Adipose tissue (tissue), 3 donors: ENCODE results near the gene POLD1. TPM values are rescaled to one million over a fixed set of nuclear protein-coding genes. Genes with fewer than 3 reads are reported as not detected.

Experiments
- H3K27ac ChIP-seq: one replicate; pipeline ENCODE4 v1.5.1; 2013; ENCODE audit warnings: low read depth, low read length
- WGBS, 3 donors: extraction: QIAGEN DNeasy Blood & Tissue Kit; methylation state at CpG; one replicate each; pipeline ENCODE4 v1.1.7; 2013; 5-methylcytosine and 5-hydroxymethylcytosine counted together
- polyA plus RNA-seq, 3 donors: library from polyadenylated mRNA; stranded (reverse); fragments of 200-250 nt; gene quantifications; one replicate each; pipeline ENCODE4 v1.2.3, GENCODE V29; 2013
- donor health status: healthy with polysubstance abuse.
- donor health status: Bipolar disorder and iron deficiency.
- donor health status: healthy.

POLD1 gene
- polyA plus RNA-seq, 3 donors, result 12.1 to 23.8 (median 13.5) TPM

DNA sequence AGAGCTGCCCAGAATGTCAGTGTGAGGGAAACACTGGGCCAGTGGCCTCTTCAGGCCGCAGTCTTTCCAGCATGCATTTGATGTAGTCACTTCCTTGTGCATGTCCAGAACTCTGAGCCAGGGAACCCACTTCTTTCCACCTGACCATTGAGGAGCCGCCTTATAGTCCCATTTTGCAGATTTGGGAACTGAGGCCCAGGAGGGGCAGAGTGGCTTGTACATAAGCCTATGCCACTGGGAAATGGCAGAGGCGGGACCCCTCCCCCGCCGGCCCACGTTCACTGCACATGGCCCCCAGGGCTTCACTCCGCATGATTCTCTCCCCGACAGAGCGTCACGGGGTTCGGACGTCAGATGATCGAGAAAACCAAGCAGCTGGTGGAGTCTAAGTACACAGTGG lies 28.9 kb downstream of the POLD1 start:
- no peak overlapping the region for H3K27ac ChIP-seq
- 91 to 94% (median 94%) methylated on average over 13 of the region's 13 CpGs for WGBS, 3 donors

DNA sequence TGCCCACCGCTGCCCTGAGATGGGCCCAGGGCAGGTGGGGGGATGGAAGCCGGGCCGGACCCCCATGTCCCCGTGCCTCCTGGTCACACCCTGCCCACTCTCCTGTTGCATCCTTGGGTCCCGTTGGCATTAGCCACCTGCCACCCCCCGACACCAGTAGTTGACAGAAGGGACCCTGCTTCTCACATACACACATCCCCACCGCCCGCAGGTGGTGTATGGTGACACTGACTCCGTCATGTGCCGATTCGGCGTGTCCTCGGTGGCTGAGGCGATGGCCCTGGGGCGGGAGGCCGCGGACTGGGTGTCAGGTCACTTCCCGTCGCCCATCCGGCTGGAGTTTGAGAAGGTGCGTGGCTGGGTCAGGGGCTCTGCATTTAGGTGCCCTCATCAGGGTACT lies 29.4 kb downstream of the POLD1 start:
- H3K27ac ChIP-seq, result no peak overlapping the region
- WGBS, 3 donors, result 95% methylated on average over 21 of the region's 21 CpGs

DNA sequence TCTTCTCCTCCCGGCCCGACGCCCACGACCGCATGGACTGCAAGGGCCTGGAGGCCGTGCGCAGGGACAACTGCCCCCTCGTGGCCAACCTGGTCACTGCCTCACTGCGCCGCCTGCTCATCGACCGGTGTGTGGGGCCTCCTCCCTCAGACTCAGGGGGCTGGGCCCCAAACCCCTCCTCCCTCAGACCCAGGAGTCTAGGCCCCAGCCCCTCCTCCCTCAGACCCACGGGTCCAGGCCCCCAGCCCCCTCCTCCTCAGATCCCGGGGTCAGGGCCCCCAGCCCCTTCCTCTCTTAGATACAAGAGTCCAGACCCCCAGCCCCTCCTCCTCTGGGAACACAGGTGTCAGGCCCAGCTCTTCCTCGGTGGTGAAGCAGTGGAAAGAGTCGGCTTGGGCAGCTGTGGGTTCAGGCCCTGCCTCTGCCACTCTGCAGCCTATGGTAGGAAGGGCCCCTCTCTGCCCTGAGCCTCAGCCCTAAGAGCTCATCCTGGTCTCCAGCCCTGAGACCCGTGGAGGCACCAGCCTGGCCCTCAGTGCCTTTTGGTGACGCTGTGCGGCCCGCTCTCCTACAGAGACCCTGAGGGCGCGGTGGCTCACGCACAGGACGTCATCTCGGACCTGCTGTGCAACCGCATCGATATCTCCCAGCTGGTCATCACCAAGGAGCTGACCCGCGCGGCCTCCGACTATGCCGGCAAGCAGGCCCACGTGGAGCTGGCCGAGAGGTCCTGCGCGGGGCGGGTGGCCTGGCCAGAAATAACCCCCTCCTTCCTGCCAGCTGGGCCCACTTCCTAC lies 30.9 kb downstream of the POLD1 start:
- no peak overlapping the region for H3K27ac ChIP-seq
- 42 to 46% (median 43%) methylated on average over 37 of the region's 37 CpGs for WGBS, 3 donors

DNA sequence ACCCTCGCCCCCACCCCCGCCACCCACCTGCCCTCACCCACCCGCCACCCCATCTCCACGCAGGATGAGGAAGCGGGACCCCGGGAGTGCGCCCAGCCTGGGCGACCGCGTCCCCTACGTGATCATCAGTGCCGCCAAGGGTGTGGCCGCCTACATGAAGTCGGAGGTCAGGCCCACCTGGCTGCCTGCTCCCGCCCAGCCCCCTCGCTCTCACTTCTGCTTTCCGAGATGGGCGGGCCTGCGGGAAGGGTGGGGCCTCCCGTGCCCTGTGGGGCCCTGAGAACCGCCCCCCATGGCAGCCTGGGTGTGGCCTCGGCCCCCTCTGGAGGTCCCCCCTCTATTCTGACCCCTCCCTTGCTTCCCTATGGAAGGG lies 31.5 kb downstream of the POLD1 start:
- 54 to 87% (median 64%) methylated on average over 20 to 22 of the region's 22 CpGs for WGBS, 3 donors
- no peak overlapping the region for H3K27ac ChIP-seq

DNA sequence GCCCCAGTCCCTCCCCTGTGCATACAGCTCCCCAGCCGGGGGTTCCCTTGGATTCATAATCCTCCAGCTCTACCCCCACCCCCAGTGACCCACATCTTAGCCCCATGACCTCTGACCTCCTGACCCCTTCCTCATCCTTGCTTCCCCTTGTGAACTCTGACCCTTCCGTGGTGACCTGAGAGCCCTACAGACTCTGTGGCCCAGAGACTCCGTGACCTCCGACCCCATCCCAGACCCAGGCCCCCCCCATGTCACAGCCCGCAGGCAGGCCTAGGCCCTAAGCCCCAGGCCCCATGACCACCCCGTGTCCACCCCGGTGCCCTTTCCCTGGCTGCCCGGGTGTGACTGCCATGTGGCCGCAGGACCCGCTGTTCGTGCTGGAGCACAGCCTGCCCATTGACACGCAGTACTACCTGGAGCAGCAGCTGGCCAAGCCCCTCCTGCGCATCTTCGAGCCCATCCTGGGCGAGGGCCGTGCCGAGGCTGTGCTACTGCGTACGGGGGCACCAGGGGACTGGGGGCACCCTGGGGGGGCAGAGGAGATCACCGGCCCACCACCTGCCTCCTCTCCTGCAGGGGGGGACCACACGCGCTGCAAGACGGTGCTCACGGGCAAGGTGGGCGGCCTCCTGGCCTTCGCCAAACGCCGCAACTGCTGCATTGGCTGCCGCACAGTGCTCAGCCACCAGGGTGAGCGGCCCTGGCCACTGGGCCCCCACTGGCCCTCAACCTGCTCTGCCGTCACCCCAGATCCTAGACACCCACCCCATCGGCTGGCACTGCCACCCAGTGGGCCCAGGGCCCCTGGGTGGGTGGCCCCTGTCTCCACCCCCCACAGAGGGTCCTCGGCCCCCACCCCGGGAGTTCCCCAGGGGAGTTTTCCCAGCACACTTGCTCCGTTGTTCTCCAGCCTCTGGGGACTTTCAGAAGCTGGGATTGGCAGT lies 32.2 kb downstream of the POLD1 start:
- H3K27ac ChIP-seq, result no peak overlapping the region
- WGBS, 3 donors, result 84 to 89% (median 84%) methylated on average over 31 to 35 of the region's 35 CpGs

DNA sequence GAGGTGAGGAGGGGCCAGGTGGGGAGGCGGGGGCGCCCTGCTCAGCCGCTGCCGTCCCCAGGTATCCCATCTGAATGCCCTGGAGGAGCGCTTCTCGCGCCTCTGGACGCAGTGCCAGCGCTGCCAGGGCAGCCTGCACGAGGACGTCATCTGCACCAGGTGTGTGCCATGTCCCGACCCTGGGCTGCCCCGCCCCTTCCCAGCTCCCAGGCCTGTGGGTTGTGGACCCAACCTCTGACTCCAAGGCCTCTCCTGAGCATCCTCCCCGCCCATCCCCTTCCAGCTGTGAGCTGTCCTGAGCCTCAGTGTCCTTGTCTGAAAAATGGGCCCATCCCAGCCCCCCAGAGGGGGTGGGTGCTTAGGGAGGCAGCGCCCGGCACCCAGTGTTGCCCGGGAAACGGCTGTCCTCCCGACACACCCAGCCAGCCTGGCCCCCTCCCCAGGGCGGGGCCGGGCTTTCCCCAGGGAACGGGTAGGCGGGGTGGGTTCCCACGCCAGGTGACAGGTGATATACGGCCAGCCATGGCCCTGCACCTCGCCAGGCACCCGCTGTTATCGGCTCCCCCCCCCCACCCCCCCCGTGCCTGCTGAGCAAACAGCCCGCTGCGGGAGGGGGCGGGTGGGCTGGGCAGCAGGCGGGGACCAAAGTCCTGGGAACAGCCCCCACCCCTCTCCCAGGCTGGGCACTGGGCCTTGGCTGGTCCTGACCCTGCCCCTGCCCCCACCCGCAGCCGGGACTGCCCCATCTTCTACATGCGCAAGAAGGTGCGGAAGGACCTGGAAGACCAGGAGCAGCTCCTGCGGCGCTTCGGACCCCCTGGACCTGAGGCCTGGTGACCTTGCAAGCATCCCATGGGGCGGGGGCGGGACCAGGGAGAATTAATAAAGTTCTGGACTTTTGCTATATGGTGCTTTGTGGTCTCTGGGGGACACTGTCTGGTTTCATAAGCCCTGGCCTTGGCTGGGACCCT lies 33.2 kb downstream of the POLD1 start:
- H3K27ac ChIP-seq, result no peak overlapping the region
- WGBS, 3 donors, result 34 to 77% (median 72%) methylated on average over 30 to 38 of the region's 42 CpGs

DNA sequence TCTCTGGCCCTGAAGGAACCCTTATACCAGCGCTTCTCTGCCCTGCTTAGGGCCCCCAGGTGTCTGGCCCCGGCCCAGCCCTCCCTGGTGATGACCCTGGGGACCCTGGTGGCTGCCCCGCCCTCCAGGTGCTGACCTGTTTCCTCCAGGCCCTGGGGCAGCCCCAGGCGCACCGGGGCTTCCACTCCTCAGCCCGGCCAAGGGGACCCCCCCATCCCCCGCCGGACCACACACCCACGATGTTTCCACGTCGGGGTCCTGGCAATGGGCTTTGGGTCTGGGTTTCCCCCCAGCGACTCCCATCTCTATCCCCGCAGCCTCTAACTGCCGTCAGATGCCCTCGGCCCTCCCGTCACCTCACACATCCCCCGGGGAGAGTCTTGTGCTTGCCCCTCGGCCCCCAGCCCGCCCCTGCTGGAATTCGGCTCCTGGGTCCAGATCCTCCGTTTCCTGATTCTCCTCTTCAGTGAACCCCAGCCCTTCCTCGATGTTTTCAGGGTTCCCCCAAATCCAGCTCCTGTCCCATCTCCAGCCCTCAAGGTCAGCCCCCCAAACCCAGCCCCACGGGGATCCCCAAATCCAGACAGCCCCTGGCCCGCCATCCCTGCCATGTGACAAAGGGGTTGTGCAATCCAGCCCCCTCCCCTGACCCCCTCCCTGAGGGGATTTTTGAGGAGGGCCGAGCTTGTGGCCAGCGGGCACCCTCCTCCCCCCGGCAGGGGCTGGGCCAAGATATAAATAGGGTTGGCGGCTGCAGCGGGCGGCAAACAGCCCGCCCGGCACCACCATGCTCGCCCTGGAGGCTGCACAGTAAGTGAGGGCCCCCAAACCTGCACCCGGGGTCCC lies 34.3 kb downstream of the POLD1 start, which contains the start of gene SPIB:
SPIB (plus strand) TSS at position 763 of the 846 bp plus-strand sequence; CDS start at position 788, 25 bp downstream.
- H3K27ac ChIP-seq, result no peak within 1 kb of the TSS
- WGBS, 3 donors, result 16 to 31% (median 27%) methylated on average over 28 to 34 of the region's 34 CpGs

DNA sequence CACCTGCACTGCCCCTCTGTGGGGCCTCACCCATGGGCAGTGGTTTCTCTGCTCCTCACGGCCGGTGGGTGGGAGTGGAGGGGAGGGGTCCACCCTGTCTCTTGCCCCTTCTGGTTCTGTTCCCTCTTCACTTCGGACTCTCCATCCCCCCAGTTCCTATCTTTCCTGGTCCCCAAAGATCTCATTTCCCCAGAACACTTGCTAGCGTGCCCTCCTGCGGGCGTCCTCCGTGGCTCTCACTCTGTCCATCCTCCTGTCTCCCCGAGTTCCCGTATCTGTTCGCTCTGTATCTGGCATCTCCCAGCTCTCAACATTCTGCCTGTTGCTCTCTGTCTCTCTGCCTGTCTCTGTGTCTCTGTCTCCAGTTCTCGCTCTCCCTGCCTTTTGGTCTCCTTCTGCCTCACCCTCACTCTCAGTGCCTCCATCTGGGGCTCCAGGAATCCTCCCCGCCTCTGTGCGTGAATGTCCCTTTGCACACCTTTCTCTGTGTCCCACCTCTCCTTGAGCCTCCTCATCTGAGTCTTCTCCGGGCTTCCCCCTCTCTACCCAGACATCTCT lies 35.0 kb downstream of the POLD1 start:
- 7 to 12% (median 12%) methylated on average over 14 of the region's 14 CpGs for WGBS, 3 donors
- H3K27ac ChIP-seq, result no peak overlapping the region

DNA sequence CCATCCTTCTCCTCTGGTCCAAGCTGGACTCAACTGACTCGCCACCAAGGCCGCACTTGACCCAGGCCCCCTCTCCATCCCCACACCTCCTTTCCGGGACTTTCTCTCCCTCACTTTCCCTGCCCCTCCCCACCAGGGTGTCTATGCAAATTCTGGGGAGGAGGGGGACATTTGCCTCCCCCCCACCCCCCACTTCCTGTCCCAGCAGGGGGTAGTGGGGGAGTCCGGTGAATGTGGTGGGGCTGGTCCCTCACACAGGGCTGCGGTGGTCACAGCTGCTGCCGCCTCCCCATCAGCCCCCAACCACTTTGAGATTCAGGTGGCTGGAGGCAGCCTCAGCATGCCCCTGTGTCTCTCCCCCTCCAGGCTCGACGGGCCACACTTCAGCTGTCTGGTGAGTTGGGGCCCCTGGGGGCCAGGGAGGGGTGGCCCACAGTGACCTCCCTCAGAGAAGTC lies 35.5 kb downstream of the POLD1 start:
- WGBS, 3 donors, result 22 to 23% (median 22%) methylated on average over 8 of the region's 8 CpGs
- no peak overlapping the region for H3K27ac ChIP-seq

DNA sequence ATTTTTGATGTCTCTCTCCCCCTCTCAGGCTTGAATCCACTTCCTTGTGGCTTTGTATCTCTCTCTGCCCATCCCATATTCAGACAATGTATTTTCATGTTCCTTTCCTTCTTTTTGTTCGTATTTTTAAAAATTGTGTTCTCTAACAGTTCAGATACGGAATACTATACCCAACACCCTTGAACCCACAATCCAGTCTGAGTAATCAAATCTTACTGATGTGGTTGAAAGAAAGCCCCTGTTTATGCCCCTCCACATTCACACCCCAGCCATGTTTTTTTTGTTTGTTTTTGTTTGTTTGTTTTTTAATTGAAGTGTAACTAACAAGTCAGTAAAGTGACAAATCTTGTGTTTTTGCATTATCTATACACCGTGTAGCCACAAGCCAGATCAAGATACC lies 36.0 kb downstream of the POLD1 start:
- H3K27ac ChIP-seq, result no peak overlapping the region
- WGBS, 3 donors, result 40 to 47% (median 41%) methylated on average over 3 of the region's 3 CpGs

DNA sequence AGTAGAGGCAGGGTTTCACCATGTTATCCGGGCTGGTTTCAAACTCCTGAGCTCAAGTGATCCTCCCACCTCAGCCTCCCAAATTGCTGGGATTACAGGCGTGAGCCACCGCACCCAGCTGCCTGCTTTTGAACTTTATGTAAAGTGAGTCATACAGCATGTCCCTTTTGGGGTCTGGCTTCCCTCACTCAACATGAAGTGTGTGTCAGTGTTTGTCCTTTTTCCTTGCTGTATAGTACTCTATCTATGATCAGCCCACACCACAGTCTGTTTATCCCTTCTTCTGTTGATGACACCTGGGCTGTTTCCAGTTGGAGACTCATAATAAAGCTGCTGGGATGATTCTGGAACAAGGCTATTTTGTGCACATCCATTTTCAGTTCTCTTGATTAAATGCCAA lies 36.7 kb downstream of the POLD1 start:
- no peak overlapping the region for H3K27ac ChIP-seq
- 62 to 82% (median 62%) methylated on average over 3 of the region's 3 CpGs for WGBS, 3 donors

DNA sequence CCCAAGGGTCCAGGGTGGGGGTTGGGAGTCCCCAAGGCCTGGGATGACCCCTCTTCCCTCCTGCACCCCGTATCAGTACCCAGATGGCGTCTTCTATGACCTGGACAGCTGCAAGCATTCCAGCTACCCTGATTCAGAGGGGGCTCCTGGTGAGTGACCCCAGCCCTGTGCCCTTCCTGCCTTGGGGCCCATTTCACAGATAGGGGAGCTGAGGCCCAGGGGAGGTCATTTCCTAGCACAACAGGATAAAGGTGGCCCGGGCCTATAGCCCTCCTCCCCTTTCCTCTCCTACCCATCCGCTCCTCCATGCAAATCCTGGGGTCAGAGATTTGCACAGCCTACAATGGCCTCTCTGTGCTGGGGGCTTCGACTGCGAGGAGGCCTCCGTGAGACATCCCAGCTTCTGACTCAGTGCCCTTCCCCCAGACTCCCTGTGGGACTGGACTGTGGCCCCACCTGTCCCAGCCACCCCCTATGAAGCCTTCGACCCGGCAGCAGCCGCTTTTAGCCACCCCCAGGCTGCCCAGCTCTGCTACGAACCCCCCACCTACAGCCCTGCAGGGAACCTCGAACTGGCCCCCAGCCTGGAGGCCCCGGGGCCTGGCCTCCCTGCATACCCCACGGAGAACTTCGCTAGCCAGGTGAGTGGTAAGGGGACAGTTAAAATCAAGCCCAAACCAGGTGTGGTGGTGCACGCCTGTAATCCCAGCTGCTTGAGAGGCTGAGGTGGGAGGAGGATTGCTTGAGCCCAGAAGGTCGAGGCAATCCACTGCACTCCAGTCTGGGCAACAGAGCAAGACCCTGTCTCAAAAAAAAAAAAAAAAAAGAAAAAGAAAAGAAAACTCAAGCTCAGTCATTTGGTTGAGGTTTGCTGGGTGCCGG lies 38.5 kb downstream of the POLD1 start:
- H3K27ac ChIP-seq, result no peak overlapping the region
- WGBS, 3 donors, result 76 to 88% (median 83%) methylated on average over 18 of the region's 18 CpGs

DNA sequence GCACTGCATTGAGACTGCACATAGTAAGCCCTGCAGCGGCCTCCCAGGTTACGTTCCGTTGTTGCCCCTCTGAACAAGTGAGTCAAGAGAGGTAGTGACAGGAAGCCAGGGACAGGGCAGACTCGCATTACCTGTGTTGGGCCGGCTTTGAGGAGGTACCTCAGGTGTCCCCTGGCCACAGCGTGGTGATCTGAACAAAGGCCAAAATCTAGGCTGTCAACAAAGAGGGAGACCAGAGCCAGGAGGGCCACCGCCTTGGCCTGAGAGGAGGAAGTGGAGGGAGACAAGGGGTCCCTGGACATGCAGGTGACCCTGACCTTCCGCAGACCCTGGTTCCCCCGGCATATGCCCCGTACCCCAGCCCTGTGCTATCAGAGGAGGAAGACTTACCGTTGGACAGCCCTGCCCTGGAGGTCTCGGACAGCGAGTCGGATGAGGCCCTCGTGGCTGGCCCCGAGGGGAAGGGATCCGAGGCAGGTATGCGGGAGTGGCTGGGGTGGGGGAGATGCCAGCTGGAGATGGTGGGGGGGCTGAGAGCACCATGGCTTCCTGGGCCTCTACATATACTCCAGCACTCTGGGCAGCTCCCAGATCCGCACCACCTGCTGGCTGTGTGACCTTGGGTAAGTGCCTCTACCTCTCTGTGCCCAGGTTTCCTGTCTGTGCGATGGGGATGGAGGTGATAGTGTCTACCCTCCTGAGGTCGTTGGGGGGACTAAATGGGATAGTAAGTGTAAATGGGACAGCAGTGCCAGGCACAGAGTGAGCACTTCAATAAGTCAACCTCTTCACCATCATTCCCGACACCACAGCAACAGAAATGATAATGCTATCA lies 39.3 kb downstream of the POLD1 start:
- WGBS, 3 donors, result 74 to 83% (median 82%) methylated on average over 21 to 22 of the region's 22 CpGs
- no peak overlapping the region for H3K27ac ChIP-seq

DNA sequence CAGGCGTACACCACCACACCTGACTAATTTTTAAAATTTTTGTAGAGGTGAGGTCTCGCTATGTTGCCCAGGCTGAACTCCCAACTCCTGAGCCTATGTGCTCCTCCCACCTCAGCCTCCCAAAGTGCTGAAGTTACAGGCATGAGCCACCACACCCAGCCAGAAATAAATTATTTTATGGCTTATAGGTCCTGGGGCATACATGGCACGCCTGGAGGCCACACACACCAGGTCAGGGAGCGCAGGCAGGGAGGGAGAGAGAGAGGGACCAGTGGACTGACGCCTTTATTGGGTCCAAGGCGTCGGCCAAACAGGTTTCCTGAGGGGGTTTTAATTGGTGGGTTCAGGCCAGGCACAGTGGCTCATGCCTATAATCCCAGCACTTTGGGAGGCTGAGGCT lies 41.4 kb downstream of the POLD1 start:
- 62 to 86% (median 62%) methylated on average over 7 of the region's 7 CpGs for WGBS, 3 donors
- no peak overlapping the region for H3K27ac ChIP-seq

DNA sequence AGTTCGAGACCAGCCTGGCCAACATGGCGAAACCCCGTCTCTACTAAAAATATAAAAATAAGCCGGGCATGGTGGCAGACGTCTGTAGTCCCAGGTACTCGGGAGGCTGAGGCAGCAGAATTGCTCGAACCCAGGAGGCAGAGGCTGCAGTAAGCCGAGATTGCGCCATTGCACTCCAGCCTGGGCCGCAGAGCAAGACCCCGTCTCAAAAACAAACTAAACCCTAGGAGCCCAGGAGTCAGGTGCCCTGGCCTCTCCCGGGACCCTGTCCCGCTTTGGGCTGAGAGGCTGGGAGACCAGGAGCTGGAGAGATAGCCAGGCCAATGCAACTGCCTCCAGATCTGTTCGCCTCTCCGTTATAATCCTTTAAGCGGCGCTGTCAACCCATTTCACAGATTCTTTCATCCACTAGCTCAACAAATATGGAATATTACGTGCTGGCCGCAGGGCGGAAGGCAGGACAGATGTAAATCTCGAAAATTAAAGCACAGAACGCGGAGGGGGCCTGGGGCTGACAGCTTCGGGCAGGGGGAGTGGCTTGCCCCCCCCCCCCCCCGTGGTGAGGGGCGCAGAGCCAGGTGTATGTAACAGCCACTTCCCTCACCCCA lies 43.3 kb downstream of the POLD1 start:
- 80 to 86% (median 80%) methylated on average over 24 to 26 of the region's 26 CpGs for WGBS, 3 donors

More for the DNA sequence above, 43.3 kb downstream of the POLD1 start:
- H3K27ac ChIP-seq, result no peak overlapping the region
